Retina (tissue), 1 donor: ENCODE results near the gene PARD3.

ENCODE experiments used
- DNase-seq: peaks from one replicate; pipeline ENCODE4 v3.0.0-alpha.2; 2016

PARD3 gene

DNA sequence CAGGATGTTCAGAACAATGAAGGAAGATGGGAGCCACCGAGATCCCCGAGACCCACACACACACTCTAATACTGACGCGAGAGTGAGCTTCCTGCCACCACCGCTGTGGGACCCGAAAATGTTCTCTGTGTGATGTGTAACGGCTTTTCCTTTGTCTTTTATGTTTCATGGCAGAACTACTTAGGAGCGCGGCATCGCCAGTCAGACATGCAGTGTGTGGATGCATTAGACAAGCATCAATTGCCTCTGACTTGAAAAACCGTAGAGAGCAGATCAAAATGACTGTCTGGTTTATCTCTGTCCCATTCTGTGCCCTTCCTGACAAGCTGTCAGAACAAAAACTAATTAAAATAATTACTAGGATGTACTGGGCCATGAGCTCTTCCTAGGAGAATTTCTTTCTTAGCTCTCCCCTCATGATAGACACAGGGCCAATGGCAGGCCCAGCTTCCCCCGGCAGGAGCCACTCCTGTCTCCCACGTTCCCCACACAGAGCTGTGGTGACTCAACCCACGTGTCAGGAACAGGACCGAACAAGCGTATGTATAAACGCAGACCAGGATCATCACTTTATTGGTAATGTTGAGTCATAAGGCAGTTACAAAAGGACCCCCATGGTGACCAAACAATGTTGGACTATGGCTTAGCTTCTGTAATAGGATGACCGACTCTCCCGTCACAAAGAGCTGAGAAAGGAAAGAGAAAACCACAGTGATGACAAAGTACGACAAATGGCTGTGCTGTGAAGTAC is 705.0 kb downstream of the PARD3 start:
- DNase-seq, result peak; percentile 79

DNA sequence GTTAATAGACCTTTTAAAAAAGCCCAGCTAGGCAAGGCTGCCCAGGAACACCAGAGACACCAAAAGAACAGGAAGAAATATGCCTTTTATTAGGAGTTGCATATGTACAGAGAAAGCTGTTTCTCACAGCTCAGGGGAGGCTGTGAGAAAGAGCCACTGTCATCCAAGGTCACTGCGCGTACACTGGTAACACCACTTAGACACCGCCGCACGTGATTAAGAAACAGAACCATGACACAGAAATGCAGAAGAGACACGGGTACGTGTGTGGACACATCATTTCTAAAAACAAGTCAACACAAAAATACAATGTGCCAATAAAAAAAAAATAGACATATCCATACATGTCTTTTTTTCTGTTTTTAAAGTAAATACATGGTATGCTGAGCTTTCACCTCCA is 705.6 kb downstream of the PARD3 start:
- DNase-seq, result no peak

DNA sequence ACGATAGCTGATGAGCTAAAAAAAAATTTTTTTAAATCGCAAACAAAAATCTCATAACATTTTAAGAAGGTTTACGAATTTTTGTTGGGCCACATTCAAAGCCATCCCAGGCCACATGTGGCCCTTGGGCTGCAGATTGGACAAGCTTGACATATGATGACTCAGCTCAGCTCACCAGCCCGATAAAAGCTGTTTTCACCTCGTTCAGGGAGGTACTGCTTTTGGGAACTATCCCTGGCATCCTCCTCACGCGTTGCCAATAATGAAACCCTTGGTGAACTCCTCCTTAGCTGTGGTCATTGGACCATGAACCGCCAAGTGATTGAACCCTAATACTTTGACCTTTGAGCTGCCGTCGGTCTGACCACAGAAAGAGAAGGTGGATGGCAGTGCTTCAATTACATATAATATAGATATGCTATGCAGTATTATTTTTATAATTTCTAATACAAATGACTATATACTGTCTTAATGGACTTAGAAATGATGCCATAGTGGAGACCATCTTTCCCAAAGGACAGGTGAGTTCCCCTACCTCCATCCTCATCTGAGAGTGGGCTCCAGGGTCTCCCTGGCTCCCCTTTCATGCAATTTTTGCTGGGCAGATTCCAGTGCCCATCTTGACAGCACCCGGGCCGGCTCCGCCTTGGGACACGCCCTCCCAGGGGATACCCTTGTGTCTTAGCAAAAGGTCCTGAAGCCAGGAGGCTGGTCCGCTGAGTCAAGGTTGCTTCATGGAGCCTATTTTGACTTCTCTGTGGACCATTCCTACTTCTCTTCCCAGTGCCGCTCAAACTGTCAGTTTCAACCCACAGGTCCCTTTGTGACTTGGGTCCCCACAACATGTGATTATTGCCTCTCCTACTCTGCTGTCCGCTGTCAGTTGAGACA is 707.2 kb downstream of the PARD3 start:
- no peak for DNase-seq

DNA sequence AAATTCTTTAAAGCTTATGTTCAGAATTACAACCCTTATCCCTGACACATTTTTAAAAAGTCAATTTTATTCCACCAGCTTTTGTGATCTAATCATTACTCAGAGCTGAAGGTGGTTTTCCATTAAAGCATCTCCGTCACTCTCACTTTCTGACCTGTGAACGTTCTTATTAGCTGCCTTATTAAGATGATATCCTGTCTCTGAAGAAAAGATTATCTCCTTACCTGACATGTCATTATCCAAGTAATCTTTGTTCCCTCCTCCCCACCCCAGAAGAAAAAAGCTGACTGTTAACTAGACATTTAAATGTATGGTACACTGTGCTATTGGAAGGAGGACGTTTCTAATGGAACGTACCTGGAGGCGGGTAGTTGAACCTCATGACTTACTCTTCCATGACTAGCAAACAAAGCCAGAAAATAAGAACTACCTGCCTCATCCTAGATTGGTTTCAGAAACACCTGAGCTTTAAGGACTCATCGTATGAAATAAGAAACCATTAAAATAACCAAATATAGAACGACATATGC is 708.7 kb downstream of the PARD3 start:
- DNase-seq, result no peak

DNA sequence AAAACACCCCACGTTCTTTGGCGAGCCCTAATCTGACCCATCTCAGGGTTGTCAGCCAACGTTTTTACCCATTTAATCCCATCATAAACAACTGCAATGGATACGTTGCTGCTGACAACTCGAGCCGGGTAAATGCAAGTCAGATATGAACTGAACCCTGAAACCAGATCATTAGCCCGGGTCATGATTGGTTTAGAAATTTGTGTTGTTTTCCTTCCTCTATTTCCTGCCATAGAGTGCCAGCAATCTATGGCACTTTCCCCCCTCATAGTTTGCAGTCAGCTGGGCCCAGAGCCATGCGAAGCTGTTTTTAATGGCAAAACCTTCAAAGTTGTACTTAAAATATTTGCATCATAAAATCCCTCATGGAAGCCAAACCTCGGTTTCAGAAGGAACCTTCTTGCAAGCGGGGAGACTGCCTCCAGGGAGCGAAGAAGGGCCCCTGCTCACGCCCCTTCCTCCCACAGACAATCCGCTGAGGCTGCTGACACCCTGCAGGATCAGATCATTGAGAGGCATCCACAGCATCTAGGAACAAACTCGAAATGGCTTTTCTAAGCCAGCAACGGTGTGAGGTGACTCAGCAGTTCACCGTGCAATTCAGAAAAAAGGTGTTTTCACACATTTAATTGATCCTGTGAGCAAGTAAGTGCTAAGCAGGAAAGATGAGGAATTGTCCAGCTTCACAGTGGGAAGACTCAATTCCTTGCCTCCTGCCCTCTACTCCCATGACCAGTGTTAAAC is 710.1 kb downstream of the PARD3 start:
- no peak for DNase-seq

DNA sequence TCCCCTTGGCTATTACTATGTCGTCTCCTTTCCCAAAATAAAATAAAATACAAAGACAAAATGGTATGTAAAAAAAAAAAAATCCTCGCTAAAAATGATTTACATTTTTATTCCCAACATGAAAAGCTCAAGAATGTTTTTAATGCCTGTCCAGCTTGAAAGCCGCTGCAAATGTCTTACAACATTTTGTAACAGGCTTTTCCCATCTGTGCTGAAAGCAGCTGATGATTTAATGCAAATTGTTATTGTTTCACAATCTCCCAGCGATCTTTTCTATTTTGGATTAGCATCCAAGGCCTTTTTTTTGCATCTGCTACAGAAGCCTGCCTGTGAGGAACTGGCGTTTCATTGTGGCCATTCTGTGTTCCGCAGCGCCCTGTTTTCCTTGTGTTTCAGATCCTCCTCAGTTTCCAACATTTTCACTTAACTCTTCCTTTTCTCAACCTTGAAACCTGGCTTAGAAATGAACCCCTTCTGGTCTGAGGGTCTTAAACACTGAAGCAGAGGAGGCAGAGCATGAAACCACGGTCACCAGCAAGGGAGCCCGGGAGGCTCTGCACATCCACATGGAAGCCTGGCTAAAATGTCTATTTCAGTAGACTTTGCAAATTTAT is 712.1 kb downstream of the PARD3 start:
- no peak for DNase-seq

DNA sequence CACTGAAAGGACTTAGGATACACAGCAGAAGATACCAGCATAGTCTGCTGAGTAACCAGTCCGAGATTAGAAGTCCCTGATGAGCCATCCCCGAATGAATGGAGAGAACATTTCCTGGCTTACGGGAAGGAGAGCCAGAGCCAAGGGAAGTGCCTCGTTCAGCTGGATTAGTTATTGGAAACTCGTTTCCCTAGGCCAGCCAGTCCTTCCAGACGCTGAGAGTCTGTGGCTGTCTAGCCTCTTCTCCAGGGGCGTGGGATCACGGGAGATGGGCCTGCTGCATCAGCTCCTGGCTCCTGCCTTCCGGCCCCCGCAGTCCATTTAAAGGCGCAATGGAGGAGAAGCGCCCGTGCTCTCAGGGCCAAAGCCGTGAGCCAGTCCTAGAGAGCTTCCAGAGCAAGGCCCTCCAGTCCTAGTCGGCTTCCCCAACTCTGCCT is 712.8 kb downstream of the PARD3 start:
- no peak for DNase-seq

DNA sequence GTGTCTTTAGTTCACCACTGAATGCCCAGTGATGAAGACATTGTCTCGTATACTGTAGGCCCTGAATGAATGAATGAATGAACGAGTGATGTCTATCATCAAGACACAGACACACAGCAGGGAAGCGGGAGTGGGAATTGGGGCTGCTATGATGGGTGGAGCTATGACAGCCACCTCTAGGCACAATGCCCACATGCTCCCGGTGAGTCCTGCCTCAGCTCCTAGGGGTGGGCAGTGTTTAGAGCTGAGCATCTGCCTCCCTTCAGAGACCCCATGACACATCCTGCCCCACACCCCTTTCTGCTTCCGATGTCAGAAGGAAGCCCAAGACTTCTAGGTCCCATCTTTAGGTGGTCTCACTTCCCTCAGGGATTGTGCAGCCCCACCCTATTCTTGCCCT is 714.1 kb downstream of the PARD3 start:
- DNase-seq, result no peak

DNA sequence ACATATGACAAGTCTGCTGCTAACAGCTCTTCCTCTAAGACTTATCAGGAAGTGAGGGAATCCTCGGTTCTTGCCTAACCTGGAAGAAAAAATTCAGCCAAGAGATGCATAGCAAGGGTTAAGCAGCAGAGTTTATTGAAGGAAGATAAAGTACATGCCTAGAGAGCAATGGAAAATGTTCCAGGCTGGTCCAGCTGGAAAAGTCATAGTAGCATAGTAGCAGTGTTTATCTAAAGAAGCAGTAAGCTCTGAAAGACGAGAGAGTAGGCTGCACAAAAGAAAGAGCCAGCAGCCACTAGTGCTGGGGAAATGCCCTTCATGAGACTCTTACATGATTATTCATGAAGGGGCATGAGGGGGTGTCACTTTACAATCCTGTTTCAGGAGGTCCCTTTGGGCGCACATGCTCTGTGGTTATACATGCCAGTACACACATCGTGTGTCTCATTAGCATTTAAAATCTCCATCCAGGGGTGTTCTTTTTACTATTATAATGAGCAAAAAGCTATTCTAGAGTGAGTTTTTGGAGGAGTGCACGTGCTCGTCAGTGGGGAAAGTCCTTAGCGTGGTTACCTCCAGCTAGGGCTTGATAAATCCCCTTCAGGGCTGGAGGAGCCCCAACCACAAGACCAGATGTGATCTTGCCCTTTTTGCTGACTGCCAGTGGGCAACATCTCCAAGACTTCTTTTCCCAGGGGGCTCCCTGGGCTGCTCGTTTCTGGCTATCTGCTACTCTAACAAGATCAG is 716.1 kb downstream of the PARD3 start:
- DNase-seq, result no peak

DNA sequence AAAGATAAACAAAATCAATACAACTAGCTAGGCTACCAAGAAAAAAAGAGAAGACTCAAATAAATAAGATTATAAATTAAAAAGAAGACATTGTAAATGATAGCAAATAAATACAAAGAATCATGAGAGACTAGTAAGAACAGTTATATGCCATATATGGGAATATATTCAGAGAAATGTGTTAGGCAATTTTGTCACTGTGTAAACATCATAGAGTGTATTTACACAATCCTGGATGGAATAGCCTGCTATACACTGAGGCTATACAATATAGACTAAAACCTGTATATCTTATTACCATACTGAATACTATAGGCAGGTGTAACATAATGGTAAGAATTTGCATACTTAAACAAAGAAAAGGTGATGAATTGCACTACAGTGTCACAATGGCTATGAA is 717.4 kb downstream of the PARD3 start:
- DNase-seq, result no peak

DNA sequence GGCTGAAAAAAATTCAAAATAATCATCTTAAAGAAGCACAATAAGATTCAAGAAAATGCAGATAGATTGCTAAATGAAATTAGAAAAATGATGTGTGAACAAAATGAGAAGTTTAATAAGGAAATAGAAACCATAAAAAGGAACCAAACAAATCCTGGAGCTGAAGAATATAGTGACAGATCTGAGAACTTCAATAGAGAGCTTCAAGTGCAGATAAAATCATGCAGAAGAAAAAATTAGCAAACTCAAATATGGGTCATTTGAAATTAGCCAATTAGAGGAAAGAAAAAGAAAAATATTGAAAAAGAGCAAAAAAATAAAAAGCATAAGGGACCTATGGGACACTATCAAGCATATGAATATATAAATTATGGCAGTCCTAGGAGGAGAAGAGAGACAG is 720.1 kb downstream of the PARD3 start:
- DNase-seq, result no peak

DNA sequence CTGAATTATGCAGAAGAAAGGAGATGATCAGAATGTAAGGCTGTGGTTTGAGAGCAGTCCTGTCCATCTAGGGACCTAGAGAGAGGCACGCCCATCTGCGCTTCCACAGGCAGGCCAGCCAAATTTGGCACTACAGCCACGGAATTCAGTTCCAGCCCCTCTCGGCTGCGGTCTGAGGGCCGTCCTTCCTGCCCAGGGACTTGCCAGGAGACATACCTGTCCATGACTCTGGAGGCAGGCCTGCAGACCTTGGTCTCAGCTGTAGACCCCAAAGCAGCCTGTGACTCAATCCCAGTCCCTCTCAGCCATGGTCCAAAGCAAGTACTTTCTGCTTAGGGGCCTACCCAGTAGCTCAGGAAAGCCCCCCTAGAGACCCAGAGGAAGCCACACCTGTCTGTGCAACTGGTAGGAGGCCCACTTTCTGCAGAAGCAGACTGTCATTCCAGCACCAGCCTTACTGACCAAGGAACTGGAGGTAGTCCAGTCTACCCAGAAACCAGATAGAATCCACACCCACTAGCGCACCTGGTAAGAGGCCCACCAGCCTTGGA is 720.9 kb downstream of the PARD3 start:
- no peak for DNase-seq

DNA sequence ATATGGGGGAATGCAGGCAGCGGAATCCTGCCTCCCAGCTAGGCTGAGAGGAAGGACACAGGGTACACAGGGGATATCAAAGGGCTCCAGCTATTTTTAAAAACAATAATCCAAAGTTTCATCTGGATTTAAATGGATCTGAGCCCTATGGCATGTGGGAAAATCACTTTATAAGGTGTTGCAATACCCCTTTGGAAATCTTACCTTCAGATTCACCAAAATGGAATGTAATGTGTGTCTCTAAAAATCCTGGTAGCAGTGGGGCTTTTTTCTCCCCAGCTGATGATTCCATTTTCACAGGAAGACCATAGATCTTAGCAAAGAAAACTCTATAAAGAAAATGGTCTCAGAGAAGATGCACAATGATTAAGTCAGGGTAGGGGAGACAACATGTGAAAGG is 722.2 kb downstream of the PARD3 start:
- no peak for DNase-seq

DNA sequence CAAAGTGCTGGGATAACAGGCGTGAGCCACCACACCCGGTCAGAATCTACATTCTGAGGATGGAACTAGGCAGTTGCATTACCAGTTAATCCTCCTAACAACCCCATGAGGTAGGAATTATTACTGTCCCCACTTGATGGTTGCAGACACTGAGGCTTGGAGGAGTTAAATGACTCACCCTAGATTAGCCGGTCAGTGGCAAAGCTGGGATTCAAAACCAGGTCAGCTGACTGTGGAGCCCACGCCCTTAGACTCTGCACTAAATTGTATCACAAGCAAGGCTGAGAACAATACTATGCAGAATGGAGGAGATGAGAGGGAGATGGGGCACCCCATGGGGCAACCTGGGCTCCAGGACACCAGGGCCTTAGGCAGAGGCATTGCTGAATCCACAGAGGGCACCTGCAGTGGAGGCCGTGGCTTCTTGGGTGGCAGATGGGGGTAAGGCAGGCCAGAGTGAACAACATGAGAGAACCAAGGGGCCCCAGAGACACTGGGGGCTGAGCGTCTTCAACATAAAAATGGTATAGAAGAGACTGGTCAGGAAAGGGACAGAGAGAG is 723.4 kb downstream of the PARD3 start:
- no peak for DNase-seq

DNA sequence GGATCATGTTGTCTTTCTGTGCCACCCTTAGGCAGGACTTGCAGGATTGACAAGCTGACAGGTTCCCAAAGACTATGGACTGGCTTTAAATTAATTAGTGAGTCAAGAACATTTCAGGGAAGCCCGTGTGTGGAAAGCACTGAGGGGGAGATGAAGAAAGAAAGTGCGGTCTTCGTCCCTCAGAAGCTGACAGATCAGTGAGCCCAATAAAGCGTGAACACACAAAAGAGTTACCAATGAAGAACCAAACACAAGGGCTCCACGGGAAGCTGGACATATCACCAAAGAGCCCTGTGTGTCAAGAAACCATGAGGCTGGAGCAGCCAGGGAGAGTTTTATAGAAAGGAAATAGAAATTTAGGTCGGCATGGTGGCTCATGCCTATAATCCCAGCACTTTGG is 725.8 kb downstream of the PARD3 start:
- peak; percentile 52 for DNase-seq

DNA sequence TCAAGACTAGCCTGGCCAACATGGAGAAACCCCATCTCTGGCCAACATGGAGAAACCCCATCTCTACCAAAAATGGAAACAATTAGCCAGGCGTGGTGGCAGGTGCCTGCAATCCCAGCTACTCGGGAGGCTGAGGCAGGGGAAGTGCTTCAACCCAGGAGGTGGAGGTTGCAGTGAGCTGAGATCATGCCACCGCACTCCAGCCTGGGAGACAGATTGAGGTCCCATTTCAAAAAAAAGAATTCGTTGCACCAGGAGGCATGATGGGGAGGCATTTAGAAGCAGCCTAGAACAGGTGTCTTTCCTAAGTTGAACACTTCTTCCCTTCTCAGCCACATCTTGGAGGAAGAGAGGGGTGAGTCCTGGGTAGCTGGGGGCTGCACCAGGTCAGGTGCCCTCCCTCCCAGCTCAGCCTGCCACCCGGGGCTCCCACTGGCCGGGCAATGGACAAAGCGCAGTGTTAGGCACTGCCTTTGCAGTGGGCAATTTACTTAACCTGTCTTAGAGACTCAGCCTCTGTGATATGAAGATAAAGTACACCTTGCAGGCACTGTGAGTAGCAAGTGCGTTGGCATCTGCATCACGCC is 726.8 kb downstream of the PARD3 start:
- no peak for DNase-seq

DNA sequence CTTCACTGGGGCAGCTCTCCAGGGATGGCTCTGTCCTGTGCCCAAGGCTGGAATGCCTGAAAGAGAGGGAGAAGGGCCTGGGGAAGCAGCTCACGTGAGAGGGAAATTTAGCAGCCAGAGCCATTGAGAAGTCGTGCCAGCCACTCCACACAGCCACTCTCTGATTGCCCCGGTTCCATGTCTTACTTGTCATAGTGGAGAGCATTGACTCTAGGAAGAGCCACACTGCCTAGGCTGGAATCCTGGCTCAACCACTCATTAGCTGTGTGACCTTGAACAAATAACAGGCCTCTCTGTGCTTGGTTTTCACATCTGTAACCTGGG is 728.0 kb downstream of the PARD3 start:
- DNase-seq, result no peak

DNA sequence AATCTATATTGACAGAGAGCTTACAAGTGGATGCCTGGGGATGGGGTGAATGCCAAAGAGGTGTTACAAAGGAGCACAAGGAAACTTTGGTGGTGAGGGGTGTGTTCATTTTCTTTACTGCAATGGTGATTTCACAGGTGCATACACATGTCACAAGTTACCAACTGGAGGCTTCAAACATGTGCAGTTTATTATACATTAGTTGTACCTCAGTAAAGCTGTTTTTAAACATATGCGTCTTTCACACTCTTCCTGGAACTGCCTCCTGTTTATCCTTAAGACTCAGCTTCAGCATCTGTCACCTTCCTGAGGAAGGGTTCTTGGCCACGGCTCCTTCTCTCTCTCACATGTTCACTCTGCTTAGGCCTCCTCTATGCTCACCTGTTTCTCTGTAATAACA is 731.5 kb downstream of the PARD3 start:
- DNase-seq, result no peak

DNA sequence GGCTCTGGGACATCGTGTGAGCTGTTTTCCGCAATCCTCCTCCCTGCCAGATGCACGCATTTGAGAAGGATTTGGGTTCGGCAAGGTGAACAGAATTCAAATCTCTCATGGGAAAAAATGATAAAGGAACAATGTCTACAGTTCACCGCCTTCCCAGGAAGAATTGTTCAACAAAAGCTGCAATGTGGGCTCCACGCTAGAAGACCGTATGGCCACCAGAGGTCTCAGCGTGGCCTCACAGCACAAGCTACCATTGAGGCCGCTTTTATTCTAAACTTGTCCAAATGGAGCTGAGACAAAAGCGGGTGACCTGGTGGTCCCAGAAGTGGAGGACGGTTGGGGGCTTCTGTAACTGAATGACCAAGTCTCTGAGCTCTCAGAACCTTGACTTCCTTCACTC is 733.1 kb downstream of the PARD3 start:
- no peak for DNase-seq

DNA sequence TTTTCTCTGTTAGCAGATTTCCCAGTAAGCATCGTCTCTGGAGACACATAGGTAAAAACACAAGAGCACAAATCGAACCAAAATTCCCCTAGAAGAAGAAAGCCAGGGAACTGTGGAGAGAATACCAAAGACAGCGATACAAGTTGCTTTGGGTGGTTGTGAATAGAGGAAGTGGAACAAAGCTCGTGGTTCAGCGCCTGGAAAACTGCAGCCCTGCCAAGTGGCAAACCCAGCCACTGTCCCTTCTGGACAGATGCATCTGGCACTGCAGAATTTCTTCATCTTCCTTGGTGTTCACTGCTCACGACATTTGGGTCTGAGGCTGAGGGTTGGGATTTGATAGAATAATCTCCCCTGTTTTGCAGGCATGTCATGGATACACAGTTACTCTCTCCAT is 733.8 kb downstream of the PARD3 start:
- no peak for DNase-seq
